Measurements from ENCODE around the gene NCL.
"Not testable (repeated sequence)": the region's sequence is repeated elsewhere in the genome, so short reads cannot be mapped to it uniquely, and the experiment has no call there.

NCL gene

DNA sequence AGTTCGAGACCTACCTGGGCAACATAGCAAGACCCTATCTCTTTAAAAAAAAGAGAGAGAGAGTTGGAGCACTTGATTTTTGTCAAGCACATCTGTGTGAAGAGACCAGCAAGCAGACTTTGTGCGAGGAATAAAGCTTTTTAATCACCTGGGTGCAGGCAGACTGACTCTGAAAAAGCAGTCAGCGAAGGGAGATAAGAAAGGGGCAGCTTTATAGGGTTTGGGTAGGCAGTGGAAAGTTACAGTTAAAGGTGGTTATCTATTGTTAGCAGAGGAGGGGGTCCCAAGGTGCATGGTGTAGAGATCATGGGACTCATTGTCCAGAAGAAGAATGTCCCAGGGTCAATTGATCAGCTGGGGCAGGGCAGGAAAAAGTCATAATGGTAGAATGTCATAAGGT lies 34.4 kb downstream of the NCL start:
- DNase-seq: no peak

DNA sequence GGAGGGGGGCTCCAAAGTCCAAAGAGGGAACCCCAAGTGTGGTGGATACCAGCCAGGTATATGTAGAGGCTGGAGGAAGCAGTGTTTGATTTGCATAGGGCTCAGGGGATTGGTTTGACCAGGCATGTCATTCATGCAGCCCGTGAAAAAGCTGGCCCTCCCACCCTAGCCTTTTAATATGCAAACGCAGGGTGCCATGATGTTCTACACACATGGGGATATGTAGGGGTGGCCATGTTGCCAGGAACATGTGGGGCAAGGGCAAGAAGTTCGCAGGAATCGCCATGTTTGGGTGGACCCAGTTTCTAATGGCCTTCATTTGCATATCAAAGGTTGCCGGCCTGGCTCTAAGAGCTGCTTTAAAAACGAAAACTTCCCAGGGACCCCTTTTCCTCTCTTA lies 35.1 kb downstream of the NCL start:
- DNase-seq: no peak

DNA sequence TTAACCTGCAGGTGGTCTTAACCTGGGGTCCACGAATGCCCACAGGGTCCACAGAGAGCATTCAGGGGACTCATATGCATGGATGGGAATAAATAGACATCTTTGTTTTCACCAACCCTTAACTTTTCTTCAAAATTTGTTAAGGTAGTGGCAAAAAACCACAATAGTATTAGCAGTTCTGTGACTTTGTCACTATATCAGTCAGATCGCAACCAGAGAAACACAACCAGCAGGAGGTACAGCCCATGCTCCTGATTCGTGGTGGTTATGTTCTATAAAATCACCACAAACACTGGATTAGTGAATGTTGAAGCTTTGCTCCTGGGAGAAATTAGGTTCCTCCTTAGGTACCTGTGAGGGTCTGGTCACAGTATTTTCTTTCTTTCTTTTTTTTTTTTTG lies 37.2 kb downstream of the NCL start:
- DNase-seq: no peak

DNA sequence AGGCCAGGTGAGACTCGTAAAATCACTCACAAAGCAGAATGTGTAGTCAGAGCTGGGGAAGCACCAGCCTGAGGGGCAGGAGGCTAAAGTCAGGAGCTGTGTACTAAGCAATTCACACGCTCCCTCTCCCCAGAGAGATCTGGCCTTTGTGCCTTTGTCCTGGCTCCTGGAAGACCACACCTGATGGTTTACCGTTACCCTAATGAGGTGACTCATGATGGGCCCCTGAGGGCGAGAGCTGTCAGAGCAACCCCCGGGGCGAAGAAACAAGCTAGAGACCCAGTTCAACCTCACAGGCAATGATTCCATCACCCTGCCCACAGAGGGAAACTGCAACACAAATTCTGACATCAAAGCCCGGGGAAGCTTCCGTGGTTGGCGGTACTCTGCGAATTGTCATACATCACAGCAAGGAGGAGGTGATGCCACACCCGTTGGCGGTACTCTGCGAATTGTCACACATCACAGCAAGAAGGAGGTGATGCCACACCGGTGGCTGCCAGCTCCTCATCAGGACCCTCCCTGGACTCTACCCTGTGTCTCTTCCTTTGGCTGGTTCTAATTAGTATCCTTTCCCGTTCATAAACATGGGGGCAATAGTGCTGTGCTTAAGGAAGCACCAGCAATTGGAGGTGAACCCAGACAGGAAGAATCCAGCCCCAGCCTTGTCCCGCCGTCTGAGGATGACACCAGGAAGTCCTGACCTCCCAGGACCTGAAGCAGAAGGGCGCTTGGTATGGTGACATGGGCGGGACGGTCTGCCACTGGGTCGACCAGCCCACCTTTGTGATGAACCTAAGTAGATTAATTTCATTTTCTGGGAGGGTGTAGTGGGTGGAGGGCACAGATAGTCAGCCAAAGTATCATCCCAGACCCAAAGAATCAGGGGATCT lies 38.2 kb downstream of the NCL start:
- no peak for DNase-seq

DNA sequence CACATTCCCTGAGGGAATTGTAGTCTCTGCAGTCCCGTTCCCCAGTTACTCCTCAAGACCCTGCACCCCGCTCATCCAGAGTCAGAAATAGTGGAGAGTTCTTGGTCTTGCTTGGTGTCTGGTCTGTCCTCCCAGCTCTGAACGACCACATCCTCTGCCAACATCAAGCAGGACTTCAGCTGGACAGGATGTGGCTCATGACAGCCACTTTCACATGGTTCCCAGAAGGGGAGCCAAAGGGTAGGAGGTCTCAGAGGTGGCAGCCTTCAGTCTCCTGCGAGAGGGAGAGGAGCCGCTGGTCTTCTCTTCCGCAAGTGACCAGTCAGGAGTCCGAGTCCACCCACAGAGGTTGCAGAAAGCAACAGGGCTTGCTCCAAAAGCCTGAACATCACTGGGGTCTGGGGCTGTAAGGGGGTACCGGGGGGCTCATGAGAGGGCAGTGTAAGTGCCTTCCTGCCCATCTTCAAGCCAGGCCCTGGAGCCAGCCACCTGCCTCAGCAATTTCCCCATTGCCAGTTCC lies 38.9 kb downstream of the NCL start:
- DNase-seq: no peak

DNA sequence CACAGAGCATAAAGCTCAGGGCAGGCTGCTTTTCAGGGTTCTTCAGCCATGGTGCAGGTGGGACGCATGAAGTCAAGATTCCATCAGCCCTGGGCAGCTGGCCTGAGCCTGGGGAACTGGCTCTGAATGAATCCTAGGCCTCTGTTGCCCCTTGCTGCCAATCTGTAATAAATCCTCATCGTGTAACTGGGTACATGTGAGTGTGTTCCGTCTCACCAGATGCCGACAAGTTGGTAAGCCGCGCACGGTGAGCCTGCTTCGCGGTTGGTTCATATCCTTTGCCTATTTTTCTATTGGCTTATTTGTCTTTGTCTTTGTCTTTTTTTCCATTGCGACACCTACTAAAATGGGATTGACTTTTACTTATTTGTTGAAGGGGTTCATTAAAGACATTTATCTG lies 41.1 kb downstream of the NCL start:
- DNase-seq: no peak

DNA sequence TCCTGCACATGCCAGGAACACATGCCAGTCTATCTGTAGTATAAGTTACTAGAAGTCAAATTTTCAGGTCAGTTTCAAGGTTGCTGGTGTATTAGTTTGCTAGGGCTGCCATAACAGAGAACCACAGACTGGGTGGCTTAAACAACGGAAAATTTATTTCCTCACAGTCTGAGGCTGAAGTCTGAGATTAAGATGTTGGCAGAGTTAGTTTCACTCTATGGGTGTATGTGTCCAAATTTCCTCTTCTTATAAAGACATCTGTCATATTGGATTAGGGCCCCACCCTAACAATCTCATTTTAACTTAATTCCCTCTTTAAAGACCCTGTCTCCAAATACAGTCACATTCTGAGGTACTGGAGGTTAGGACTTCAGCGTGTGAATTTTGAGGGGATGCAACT lies 42.2 kb downstream of the NCL start:
- no peak for DNase-seq

DNA sequence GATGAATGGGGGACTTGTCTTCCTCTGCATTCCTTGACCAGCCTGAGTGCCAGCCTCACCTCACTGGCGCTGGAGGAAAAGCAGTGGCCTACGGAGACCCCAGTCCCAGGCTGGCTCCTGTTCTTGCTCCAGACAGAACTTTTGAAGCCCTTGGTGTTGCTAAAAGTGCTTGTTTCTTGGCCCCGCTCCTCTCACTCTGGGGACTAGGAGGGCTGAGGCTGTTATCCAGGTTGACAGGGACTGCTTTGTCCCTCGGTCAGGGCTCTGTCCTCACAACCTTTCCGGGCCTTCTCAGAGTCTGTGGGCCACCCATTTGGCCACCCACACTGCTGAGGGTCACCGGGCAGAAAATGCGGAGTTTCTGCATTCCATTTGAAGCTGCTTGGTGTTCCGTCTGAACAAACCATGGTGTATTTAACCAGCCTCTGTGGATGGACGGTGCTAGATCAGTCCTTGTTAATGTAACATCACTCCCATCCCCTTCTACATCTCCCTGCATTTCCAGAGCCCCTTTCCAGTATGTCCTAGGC lies 43.2 kb downstream of the NCL start:
- no peak for DNase-seq

DNA sequence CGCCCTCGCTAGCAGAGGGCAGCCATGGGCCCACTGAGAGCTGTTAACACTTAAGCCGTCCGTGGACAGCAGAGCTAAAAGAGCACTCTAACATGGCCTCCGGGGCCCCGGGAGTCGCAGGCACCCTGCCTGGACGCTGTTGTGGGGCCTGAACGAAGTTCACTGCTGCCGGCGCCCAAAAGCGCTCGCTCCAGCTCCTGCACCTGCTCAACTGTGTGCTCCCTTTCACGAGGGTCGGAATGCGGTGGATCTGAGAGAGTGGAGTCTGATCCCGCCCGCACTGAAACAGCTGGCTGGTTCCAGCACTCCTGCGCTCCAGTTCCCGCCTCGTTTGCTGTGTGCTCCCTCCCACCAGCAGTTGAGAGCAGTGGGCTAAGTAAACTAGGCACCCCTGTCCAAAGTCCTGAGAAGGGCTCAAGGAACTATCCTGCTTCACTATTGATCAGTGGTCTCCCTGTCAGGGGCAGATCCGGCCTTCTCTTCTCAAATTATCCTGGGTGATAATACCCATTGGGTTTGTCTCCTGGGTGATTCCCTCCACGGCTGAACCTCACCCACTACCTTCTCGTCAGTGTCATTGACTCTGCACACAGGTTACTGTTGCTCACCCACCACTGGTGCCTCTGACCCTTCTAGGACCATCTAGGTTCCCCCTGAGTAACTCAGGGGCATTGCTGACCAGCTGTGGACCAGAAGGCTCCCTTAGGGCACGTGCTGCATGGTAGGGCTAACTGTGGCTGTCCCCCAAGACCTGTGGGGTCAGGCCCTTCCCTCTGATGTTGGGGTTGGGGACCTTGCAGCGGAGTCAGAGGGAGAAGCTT lies 45.3 kb downstream of the NCL start:
- no peak for DNase-seq

DNA sequence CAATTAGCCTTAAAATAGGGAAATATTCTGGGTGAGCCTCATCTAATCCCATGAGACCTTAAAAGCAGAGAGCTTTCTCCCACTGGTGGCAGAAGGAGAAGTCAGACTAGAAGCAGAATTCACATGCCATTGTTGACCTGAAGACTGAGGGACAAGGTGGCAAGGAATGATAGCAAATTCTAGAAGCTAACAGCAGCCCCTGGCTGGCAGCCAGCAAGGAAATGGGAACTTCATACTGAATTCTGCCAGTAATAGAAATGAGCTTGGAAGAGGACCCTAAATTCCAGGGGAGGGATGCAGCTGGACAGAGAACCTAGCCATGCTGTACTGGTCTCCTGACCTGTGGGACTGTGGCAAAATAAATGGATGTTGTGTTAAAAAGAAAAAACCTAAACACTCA lies 49.3 kb downstream of the NCL start:
- DNase-seq: no peak

DNA sequence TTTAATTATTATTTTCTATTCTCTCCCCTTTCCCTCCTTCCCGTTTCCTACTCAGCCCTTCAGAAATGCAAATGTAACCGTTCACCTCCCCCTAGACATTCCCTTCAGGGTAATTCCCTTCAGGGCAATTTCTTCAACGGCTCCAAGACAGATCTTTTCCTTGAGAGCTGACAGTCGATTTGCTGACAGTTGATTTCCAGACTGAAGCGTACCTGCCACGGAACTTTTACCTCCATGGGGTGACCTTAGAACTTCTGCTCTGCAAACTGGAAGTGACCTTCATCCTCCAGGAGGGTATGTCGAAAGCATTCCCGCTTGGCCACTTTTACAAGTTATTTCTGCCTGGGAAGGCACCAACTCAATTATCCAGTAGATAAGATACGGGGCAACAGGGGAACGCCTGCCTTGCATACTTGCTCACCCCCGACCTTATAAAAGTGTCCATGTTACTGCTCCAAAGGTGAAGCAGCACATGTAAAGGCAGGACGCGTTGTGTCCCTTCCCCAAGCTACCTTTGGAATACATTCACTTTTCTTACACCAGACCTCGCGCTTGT lies 50.3 kb downstream of the NCL start:
- DNase-seq: no peak

DNA sequence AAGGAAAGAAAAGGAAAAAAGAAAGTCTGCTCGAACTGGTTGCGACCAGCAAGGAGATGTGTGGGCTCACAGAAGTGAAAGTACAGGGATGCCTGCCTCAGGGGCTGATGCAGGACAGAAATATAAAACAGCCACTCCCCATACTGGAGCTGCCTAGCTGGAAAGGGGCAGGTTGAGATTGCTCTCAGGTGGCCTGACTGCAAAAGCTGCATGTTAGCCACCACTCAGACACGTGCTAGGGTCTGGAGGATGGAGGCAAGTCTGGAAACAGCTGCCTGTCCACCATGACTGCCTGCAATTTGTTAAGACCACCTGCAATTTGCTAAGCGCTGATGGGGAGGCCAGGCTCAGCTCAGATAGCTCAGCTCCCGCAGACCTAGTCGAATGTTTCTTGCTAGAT lies 50.8 kb downstream of the NCL start:
- DNase-seq: no peak

DNA sequence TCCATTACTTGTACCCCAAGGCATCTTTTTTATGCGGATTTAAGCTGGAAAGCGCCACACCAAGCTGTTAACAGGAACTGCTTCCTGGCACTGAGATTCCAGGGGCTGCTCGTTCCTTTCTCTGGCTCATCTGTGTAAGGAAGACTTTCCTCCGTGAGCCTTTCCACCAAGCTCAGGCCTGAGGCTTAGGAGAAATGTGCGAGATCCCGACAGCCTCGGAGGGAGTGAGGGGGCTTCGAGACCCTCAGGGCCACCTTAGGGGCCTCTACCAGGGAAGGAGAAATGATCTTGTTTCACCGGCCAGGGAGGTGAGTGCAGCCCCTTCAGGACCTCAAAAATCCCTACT lies 51.7 kb downstream of the NCL start:
- no peak for DNase-seq

DNA sequence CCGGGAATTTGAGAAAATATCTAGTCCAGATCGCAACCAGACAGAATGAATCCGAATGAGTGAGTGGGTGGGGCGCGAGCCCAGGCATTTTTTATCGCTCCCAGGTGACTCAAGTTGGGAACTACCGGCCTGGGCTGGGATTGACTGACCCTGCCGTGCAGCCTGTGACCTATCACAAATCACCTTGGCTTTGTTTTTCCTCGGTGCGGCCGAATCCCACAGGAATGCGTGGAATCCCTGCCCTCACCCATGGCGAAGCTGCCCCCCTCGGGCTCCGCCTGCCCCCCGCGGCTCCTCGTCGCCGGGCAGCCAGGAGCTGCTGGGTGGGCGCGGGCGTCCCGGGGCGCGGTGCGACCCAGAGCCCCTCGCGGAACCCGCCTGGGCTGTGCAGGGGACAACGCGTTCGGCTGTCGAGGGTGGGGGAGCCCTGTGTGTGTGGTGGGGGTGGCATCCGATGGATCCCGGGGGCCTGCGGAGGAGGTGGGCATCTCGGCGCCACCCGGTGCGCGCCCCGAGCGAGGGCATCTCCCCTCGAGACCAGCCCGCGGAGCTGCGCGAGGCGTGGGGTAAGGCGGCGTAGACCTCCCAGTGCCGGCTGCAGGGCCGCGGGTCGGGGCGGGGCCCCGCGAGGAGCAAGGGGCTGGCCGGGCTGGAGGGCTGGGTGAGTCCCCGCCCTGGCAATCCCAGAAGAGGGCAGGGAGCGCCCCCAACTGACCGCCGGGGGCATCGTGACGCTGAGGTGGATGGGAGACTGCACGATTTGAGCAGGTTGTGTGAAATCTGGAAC lies 52.3 kb downstream of the NCL start:
- peak; percentile 80 for DNase-seq

DNA sequence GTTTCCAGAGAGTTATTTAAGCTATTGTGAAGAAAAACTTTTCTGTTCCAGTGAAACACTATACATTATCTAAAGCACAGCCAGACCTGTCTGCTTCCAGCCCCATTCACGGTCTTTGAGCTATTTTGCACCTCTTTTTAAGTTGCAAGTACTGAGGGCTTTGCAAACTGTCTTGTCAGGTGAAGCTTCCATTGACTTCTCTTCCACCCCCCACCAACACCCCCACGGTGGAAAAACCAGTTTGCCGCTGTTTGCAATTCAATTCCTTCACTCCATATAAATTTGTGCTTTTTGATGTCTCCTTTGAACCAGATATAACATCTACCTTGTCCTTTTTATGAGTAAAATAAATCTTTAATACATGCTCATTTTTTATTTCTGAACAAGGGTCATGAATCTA lies 53.0 kb downstream of the NCL start:
- no peak for DNase-seq

DNA sequence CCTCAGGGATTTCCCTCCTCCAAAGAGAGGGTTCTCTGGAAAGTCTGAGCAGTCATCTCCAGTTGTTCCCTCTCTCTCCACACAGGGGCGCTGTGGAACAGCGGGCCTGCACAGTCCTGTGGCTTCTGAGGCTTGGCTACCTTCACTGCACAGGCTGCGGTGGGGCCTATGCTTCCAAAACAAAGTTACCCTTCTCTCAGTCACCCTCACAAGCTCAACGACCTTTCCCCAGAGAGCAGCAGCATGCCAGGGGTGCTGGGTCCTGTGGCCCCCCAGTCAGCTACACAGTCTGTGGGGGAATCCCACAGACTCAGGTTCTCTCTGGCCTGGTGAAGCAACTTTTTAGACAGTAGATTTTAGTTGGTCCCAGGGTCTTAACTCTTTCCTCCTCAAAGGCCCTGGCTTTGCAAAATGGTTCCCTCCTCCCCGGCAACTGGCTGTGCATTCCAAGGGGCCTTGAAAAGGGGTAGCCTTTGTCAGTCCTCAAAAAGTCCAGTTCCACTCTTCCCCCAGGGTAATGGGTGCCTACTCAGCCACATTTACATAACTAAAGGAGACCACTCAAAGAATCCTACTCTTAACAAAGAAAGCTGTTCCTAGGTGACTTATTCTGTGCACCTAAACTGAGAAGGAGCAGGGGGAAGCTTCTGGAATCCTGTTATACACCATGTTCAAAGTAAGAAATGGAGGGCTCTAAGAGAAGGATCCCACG lies 53.8 kb downstream of the NCL start:
- DNase-seq: no peak

DNA sequence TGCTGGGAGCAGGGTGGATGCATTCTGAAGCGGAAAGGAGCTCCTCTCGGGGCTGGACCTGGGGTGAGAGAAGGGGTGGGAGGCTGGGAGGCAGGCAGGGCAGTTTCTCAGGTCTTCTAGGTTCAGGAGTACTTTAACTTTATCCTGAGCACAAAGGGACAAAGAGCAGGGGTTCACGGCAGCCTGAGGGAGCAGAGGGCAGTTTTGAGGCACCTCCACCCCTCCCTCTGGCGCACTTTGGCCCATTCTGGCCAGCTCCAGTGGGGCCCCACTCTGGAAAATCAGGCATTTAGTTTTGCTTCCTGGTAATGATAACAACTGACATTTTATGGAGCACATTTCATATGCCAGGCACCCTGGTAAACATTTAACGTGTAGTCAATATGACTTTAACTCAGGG lies 54.5 kb downstream of the NCL start:
- no peak for DNase-seq

DNA sequence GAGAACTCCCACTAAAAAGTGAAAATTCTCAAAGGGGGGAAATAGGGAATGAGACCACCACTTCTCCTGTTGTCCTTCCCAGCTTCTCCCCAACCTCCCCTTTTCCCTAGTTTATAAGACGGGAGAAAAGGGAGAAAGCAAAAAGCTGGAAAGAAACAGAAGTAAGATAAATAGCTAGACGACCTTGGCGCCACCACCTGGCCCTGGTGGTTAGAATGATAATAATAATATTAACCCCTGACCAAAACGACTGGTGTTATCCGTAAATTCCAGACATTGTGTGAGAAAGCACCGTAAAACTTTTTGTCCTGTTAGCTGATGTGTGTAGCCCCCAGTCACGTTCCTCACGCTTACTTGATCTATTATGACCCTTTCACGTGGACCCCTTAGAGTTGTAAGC lies 56.0 kb downstream of the NCL start:
- not testable (repeated sequence) for DNase-seq

DNA sequence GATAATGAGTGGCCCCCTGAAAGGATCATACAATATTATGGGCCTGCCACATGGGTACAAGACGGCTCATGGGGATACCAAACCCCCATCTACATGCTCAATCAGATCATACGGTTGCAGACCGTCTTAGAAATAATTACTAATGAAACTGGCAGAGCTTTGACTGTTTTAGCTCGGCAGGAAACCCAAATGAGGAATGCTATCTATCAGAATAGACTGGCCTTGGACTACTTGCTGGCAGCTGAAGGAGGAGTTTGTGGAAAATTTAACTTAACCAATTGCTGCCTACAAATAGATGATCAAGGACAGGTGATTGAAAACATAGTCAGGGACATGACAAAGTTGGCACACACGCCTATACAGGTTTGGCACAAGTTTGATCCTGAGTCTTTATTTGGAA lies 56.6 kb downstream of the NCL start:
- not testable (repeated sequence) for DNase-seq

DNA sequence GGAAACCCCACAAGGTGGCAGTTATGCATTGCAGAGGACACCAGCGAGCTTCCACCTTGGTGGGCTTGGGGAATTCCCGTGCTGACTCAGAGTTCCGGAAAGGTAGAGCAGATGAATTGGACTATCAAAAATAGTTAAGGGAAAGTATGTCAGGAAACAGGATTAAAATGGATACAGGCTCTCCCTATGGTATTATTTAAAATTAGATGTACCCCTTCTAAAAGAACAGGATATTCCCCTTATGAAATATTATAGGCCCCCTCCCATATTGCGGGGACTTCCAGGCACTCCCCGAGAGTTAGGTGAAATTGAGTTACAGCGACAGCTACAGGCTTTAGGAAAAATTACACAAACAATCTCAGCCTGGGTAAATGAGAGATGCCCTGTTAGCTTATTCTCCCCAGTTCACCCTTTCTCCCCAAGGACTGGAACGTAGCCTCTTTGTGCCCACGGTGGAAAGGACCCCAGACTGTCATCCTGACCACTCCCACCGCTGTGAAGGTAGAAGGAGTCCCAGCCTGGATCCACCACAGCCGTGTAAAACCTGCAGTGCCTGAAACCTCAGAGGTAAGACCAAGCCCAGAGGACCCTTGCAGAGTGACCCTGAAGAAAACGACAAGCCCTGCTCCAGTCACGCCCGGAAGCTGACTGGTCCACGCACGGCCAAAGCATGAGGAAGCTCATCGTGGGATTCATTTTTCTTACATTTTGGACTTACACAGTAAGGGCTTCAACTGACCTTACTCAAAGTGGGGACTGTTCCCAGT lies 58.5 kb downstream of the NCL start:
- not testable (repeated sequence) for DNase-seq

DNA sequence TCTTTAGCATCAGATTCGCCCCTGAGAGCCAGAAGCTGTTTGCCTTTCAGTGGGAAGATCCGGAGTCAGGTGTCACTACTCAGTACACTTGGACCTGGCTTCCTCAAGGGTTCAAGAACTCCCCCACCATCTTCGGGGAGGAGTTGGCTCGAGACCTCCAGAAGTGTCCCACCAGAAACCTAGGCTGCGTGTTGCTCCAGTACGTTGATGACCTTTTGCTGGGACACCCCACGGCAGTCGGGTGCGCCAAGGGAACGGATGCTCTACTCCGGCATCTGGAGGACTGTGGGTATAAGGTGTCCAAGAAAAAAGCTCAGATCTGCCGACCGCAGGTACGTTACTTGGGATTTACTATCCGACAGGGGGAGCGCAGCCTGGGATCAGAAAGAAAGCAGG lies 60.1 kb downstream of the NCL start:
- not testable (repeated sequence) for DNase-seq
